NCI-H82 treated with DMSO at 0.1 percent for 48 hours (cell line): ENCODE data around the gene RGS16.

Source experiments
- DNase-seq: peaks from one replicate; lab custom pipeline; 2025; ENCODE audit not compliant: unreplicated experiment; lab: John Stamatoyannopoulos, UW

RGS16 gene

DNA sequence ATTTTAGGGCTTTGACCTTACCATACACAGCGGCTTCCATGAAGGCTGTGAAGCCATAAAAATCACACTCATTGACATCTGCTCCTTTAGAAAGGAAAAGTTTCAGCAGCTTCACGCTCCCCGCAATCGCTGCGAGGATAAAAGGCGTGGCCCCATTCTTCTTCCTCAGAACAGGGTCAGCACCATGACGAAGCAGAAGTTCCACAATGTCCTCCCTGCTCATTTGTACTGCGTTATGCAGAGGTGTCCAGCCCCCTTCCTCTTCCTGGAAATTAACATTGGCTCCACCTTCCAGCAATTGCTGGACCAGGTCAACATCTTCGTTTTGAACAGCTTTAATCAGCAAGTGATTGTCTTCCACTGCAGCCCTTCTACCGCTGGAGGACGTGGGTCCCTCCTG lies 17.8 kb downstream of the RGS16 start:
- no peak for DNase-seq

GRCh38 chr1:182584746-182585145 lies 19.4 kb downstream of the RGS16 start:
- DNase-seq = no peak

GRCh38 chr1:182580736-182581135 lies 23.5 kb downstream of the RGS16 start:
- DNase-seq = peak; percentile 94

DNA sequence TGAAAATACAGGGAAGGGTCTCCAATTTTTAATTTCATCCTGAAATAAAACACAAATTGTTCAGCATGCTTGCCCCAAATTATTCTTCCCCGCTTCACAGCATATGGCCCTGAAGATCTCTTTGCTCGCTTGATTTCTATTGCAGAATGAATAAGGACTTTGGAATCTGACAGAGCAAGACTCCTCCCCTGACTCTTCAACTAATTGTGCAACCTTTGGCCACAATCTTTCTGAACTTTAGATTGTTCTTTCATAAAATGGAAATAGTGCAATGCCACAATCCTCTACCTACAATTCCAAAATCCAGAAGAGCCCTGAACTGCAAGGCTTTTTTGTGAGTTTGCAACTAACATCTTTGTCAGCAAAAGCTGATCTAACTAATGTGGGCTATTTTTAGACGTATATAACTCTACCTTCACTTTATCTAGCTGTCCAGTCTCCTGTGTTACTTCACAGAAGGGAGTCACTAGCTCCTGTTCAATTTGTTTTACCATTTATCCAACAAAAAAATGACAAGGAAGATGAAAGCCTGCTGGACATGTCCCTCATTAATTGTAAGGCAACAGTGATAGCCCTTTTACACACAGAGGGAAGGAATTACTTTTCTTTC lies 28.5 kb downstream of the RGS16 start:
- no peak for DNase-seq

DNA sequence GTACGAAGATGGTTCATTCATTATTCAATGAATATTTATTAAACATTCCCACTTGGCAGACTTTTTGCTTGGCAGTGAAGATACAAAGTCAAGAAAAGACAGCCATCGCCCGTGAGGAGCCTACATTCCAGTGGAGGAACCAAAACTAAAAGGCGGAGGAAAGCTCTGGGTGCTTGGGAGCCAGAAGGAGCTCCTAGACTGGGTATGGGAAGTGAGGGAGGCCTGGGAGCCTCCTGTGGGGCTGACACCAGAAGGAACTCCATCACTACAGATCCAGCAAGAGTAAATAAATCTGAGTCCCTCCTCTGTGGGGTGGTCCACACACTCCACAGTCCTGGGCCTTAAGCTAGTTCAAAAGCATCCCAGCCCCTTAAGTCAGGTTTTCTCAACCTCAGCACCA lies 30.0 kb downstream of the RGS16 start:
- no peak for DNase-seq

DNA sequence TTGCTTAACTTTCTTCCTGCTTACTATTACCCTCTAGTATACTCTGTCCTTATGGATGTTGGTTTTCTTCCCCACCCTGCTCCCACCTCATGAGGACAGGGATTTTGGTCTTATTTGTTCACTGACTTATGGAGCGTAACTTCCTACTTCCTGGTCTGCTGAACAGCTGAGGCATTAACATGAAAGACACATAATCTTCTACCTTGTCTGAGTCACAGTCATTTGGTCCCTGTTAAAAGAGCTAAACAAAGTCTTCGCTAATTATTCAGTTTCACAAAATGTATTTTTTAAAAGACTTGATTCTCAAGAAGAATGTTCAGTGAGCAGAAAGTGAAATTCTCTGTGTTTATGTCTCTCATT lies 33.6 kb downstream of the RGS16 start:
- DNase-seq = no peak

DNA sequence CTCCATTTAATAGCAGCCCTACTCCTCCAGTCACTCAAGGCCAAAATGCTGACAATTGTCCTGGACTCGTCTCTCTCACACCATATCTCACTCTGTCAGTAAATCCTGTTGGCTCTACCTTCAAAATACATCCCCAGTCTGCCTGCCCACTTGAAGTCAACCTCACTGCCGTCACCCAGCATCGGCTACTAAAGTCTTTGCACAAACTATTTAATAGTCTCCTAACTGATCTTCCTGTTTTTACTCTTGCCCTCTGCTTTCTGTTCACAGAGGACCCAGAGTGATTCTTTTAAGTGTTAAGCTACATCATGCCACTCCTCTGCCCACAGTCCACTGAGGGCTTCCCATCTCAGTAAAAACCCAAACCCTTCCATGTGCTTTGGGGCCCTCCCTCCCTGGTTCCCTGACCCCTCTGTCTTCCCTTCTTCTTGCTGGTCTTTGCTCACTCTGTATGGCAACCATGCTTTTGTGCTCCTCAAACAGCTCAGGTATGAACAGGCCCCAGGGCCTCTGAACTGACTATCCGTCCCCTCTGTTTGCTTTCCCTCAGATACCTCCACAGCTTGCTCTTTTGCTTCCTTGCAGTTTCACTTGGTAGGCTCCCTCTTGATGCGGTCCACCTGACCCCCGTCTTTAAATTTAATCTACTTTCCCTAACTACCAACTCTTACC lies 34.1 kb downstream of the RGS16 start:
- DNase-seq = no peak

GRCh38 chr1:182568647-182569284 lies 35.4 kb downstream of the RGS16 start:
- no peak for DNase-seq

DNA sequence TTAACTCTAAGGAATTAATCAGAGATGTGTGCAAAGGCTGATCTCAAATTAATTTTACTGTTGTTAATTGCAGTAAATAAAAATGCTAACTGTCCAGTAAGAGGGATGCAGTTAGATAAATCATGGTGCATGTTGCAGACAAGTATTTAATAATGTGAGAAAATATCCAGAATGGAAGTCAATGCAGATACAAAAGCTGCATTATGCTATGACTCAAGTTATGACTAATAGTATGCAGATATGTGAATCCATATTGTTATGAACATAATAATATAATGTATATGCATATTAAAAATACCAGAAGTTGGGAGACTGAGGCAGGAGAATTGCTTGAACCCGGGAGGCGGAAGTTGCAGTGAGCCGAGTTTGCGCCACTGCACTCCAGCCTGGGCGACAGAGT lies 36.6 kb downstream of the RGS16 start:
- no peak for DNase-seq

DNA sequence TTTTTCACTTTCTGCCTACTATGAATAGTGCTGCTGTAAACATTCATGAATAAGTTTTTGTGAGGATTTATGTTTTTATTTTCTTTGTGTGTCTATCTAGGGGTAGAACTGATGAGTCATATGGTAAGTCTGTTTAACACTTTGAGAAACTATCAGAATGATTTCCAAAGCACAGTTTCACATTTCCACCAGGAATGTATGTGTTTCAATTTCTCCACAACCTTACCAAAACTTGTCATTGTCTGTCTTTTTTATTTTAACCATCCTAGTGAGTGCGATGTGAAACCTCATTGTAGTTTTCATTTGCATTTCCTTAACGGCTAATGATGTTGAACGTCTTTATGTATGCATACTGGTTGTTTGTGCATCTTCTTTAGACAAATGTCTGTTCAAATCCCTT lies 38.7 kb downstream of the RGS16 start:
- no peak for DNase-seq

GRCh38 chr1:182564406-182565004 lies 39.7 kb downstream of the RGS16 start:
- no peak for DNase-seq

DNA sequence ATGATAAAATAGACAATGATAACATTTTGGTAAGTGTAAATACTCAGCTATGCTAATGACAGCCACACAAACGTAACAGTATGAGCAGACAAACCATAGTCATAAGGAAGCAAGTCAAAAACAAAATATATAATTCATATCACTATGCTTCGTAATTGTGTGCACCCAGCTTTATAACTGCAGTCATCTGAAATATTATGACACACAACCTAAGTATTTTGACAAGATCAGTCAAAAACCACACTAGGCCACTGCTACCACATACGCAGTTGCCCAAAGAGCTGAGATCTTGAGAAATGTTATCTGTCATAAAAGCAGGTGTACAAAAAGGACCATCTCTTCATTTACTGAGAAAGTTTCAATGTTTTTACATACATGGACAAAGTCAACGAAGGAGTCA lies 41.1 kb downstream of the RGS16 start:
- DNase-seq = no peak

DNA sequence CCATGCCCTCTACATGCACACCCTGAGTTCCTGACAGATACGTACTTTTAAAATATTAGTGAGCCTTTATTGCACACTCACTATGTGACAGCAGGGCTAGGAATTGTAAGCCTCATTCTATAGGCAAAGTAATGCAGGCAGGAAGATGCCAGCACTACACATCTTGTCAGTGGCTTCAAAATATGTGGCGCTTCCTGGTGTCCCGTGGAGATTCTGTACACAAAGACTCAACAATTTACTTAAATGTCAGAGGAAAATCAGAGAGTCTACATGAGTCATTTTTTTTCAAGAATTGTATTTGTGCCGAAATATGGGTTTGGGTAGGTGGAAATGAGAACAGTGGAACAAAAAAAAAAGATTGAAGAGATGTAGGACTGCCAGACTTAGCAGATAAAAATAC lies 42.7 kb downstream of the RGS16 start:
- no peak for DNase-seq

GRCh38 chr1:182560392-182560984 lies 43.7 kb downstream of the RGS16 start:
- no peak for DNase-seq

- DNase-seq = no peak
These were observed 47.9 kb downstream of the RGS16 start for GRCh38 chr1:182556279-182556678.

- no peak for DNase-seq
These were observed 48.7 kb downstream of the RGS16 start for GRCh38 chr1:182555493-182555892.

- DNase-seq = no peak
These were observed 51.7 kb downstream of the RGS16 start for GRCh38 chr1:182552527-182552926.

- DNase-seq = no peak
These were observed 54.4 kb downstream of the RGS16 start for GRCh38 chr1:182549811-182550210.

- no peak for DNase-seq
These were observed 54.8 kb downstream of the RGS16 start for GRCh38 chr1:182549346-182549745.
